ENCODE data around the gene SH3BP1.
"Not testable (repeated sequence)": the region's sequence is repeated elsewhere in the genome, so short reads cannot be mapped to it uniquely, and the experiment has no call there.

The SH3BP1 gene

GRCh38 chr22:37599153-37599552 is 40.3 kb upstream of the SH3BP1 start:
- H3K27me3 ChIP-seq (ENCODE audit: control insufficient read depth in 1 of 2, insufficient read depth in 1 of 2, low read length in 2 of 2): peaks cover 0 to 12% of the 10 kb centered on the region in 2 experiments
- H3K9me3 ChIP-seq (ENCODE audit: control insufficient read depth, low read length): no peaks in the 10 kb centered on the region
- H3K9ac ChIP-seq (ENCODE audit: low read length): no peak overlapping the region
- H3K4ac ChIP-seq (ENCODE audit: low read depth in 1 of 2, low read length in 2 of 2): no peak overlapping the region
- no peak overlapping the region for H2BK15ac ChIP-seq (ENCODE audit: low read depth, poor library complexity, severe bottlenecking)
- 93% methylated on average over 4 of the region's 4 CpGs for WGBS
- H3K18ac ChIP-seq (ENCODE audit: low read depth in 1 of 2, low read length in 2 of 2): no peak overlapping the region
- no peak overlapping the region for H2AFZ ChIP-seq (ENCODE audit: low read depth, low read length)
- peak overlapping the region; percentile 18 for H4K91ac ChIP-seq (ENCODE audit: low read length)
- H3K14ac ChIP-seq (ENCODE audit: low read length in 2 of 2): no peak overlapping the region
- H2AK5ac ChIP-seq (ENCODE audit: low read length, severe bottlenecking): no peak overlapping the region
- no peak overlapping the region for H2BK120ac ChIP-seq (ENCODE audit: low read depth, low read length)
- H2BK5ac ChIP-seq (ENCODE audit: low read depth, low read length, poor library complexity, severe bottlenecking): no peak overlapping the region
- H3K4me1 ChIP-seq (ENCODE audit: control insufficient read depth, insufficient read depth, low read depth, low read length): peaks cover 1% of the 10 kb centered on the region
- no peak overlapping the region for H3K23ac ChIP-seq (ENCODE audit: low read length in 2 of 2)
- DNase-seq: peak; percentile 35
- no peak overlapping the region for H2BK12ac ChIP-seq (ENCODE audit: low read length in 2 of 2)
- no peak overlapping the region for H3K4me3 ChIP-seq (ENCODE audit: insufficient read depth in 1 of 2, low read depth in 1 of 2, low read length in 2 of 2)
- H3K36me3 ChIP-seq (ENCODE audit: control insufficient read depth in 1 of 2, insufficient read depth in 2 of 2, low read depth in 1 of 2, low read length in 2 of 2): no peaks in the 10 kb centered on the region
- H3K27ac ChIP-seq (ENCODE audit: low read length, poor library complexity, severe bottlenecking): no peak overlapping the region
- no peaks in the 10 kb centered on the region for H3K79me1 ChIP-seq (replicated peaks; ENCODE audit: low read length, poor library complexity, severe bottlenecking)
- H4K8ac ChIP-seq (ENCODE audit: low read length): no peak overlapping the region
- H3K4me2 ChIP-seq (ENCODE audit: low read length, poor library complexity, severe bottlenecking): no peak overlapping the region

GRCh38 chr22:37601203-37601539 is 38.3 kb upstream of the SH3BP1 start:
- H3K23ac ChIP-seq (ENCODE audit: low read length in 2 of 2): no peak overlapping the region
- no peaks in the 10 kb centered on the region for H3K36me3 ChIP-seq (ENCODE audit: control insufficient read depth in 1 of 2, insufficient read depth in 2 of 2, low read depth in 1 of 2, low read length in 2 of 2)
- no peak overlapping the region for H2BK120ac ChIP-seq (ENCODE audit: low read depth, low read length)
- no peak overlapping the region for H2AFZ ChIP-seq (ENCODE audit: low read depth, low read length)
- no peak overlapping the region for H3K4me2 ChIP-seq (ENCODE audit: low read length, poor library complexity, severe bottlenecking)
- H3K27me3 ChIP-seq (ENCODE audit: control insufficient read depth in 1 of 2, insufficient read depth in 1 of 2, low read length in 2 of 2): peaks cover 10 to 20% of the 10 kb centered on the region in 2 experiments
- H2BK12ac ChIP-seq (ENCODE audit: low read length in 2 of 2): no peak overlapping the region
- H3K4me3 ChIP-seq (ENCODE audit: insufficient read depth in 1 of 2, low read depth in 1 of 2, low read length in 2 of 2): peak overlapping the region in 1 of 2 experiments; percentile 46
- no peak overlapping the region for H3K14ac ChIP-seq (ENCODE audit: low read length in 2 of 2)
- H3K27ac ChIP-seq (ENCODE audit: low read length, poor library complexity, severe bottlenecking): no peak overlapping the region
- no peak overlapping the region for H3K18ac ChIP-seq (ENCODE audit: low read depth in 1 of 2, low read length in 2 of 2)
- no peak overlapping the region for H2BK15ac ChIP-seq (ENCODE audit: low read depth, poor library complexity, severe bottlenecking)
- H3K9me3 ChIP-seq (ENCODE audit: control insufficient read depth, low read length): no peaks in the 10 kb centered on the region
- H4K8ac ChIP-seq (ENCODE audit: low read length): no peak overlapping the region
- H2BK5ac ChIP-seq (ENCODE audit: low read depth, low read length, poor library complexity, severe bottlenecking): no peak overlapping the region
- H3K4me1 ChIP-seq (ENCODE audit: control insufficient read depth, insufficient read depth, low read depth, low read length): peaks cover 1% of the 10 kb centered on the region
- no peaks in the 10 kb centered on the region for H3K79me1 ChIP-seq (replicated peaks; ENCODE audit: low read length, poor library complexity, severe bottlenecking)
- no peak overlapping the region for H3K4ac ChIP-seq (ENCODE audit: low read depth in 1 of 2, low read length in 2 of 2)
- no peak for DNase-seq
- H2AK5ac ChIP-seq (ENCODE audit: low read length, severe bottlenecking): no peak overlapping the region
- H3K9ac ChIP-seq (ENCODE audit: low read length): no peak overlapping the region
- WGBS: 94% methylated on average over 3 of the region's 4 CpGs
- no peak overlapping the region for H4K91ac ChIP-seq (ENCODE audit: low read length)

DNA sequence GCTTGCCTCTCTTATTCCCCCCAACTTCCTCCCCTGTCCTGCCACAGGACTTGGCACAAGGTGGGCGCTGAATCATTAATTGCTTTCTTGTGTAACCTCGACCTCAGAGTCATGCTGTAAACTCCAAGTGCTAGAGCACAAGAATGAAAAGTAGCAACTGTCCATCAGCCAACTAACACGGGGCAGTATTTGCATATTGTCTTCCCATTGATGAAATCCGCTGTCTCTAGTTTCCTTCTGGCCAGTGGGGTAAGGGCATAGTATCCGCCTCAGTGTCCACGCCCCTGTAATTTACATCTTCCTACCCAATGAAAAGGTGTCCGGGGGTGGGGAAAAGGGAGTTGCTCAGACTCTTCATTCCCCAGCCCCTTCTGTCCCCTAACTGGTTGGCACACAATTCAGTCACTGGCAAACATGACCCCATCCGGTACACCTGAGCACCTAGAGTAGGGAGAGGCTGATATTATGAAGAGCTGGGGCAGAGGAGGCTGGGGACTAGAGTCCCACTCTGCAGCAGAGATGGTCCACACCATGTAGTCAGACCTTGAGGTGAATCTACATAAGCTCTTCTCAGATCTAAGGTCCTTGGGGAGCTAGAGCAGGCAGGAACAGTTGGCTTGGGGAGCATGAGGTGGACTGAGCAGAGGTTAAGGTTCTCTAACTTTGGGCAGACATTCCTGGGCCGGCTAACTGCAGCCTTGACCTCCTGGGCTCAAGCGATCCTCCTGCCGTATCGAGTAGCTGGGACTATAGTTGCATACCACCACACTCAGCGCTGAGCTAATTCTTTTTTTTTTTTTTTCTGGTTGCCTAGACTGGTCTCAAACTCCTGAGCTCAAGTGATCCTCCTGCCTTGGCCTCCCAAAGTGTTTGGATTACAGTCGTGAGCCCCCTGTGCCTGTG is 37.7 kb upstream of the SH3BP1 start:
- H3K4me1 ChIP-seq (ENCODE audit: control insufficient read depth, insufficient read depth, low read depth, low read length): peaks cover 1% of the 10 kb centered on the region
- H3K27me3 ChIP-seq (ENCODE audit: control insufficient read depth in 1 of 2, insufficient read depth in 1 of 2, low read length in 2 of 2): peaks cover 10 to 20% of the 10 kb centered on the region in 2 experiments
- H3K4me2 ChIP-seq (ENCODE audit: low read length, poor library complexity, severe bottlenecking): no peak overlapping the region
- H2BK120ac ChIP-seq (ENCODE audit: low read depth, low read length): no peak overlapping the region
- H3K23ac ChIP-seq (ENCODE audit: low read length in 2 of 2): no peak overlapping the region
- peak overlapping the region in 1 of 2 experiments; percentile 46 for H3K4me3 ChIP-seq (ENCODE audit: insufficient read depth in 1 of 2, low read depth in 1 of 2, low read length in 2 of 2)
- H2AFZ ChIP-seq (ENCODE audit: low read depth, low read length): no peak overlapping the region
- H3K27ac ChIP-seq (ENCODE audit: low read length, poor library complexity, severe bottlenecking): no peak overlapping the region
- no peak overlapping the region for H4K8ac ChIP-seq (ENCODE audit: low read length)
- no peak overlapping the region for H3K18ac ChIP-seq (ENCODE audit: low read depth in 1 of 2, low read length in 2 of 2)
- no peak overlapping the region for H3K9ac ChIP-seq (ENCODE audit: low read length)
- H3K36me3 ChIP-seq (ENCODE audit: control insufficient read depth in 1 of 2, insufficient read depth in 2 of 2, low read depth in 1 of 2, low read length in 2 of 2): no peaks in the 10 kb centered on the region
- H4K91ac ChIP-seq (ENCODE audit: low read length): no peak overlapping the region
- no peak overlapping the region for H2BK5ac ChIP-seq (ENCODE audit: low read depth, low read length, poor library complexity, severe bottlenecking)
- no peak overlapping the region for H3K14ac ChIP-seq (ENCODE audit: low read length in 2 of 2)
- no peak overlapping the region for H2BK15ac ChIP-seq (ENCODE audit: low read depth, poor library complexity, severe bottlenecking)
- no peak overlapping the region for H2BK12ac ChIP-seq (ENCODE audit: low read length in 2 of 2)
- H3K4ac ChIP-seq (ENCODE audit: low read depth in 1 of 2, low read length in 2 of 2): no peak overlapping the region
- DNase-seq: peak; percentile 16
- no peaks in the 10 kb centered on the region for H3K79me1 ChIP-seq (replicated peaks; ENCODE audit: low read length, poor library complexity, severe bottlenecking)
- 72% methylated on average over 11 of the region's 14 CpGs for WGBS
- H2AK5ac ChIP-seq (ENCODE audit: low read length, severe bottlenecking): no peak overlapping the region
- H3K9me3 ChIP-seq (ENCODE audit: control insufficient read depth, low read length): no peaks in the 10 kb centered on the region

DNA sequence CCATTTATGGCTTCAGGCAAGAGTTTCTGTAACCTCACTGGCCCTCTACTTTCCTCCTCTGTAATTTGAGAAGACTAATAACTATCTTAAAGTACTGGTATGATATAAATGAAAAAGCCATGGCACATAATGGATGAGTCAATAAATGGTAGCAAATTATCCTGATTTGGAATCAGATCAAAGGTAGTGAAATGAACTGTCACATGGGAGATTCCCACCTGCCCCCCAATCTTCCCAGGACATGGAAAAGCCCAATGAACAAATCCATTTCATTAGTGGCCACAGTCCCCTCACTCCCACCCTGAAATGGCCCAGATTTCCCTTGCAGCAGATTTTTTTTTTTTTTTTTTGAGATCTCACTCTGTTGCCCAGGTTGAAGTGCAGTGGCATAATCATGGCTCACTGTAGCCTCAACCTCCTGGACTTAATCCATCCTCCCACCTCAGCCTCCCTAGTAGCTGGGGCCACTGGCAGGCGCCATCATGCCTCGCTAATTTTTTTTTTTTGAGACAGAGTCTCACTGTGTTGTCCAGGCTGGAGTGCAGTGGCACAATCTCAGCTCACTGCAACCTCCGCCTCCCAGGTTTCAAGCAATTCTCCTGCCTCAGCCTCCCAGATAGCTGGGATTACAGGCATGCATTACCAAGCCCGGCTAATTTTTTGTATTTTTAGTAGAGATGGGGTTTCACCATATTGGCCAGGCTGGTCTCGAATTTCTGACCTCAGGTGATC is 36.8 kb upstream of the SH3BP1 start:
- H4K8ac ChIP-seq (ENCODE audit: low read length); H3K4me2 ChIP-seq (ENCODE audit: low read length, poor library complexity, severe bottlenecking); H3K4me3 ChIP-seq (ENCODE audit: insufficient read depth in 1 of 2, low read depth in 1 of 2, low read length in 2 of 2); H2AK5ac ChIP-seq (ENCODE audit: low read length, severe bottlenecking); H3K14ac ChIP-seq (ENCODE audit: low read length in 2 of 2); H3K23ac ChIP-seq (ENCODE audit: low read length in 2 of 2); H3K9me3 ChIP-seq (ENCODE audit: control insufficient read depth, low read length); H3K27ac ChIP-seq (ENCODE audit: low read length, poor library complexity, severe bottlenecking); H2BK5ac ChIP-seq (ENCODE audit: low read depth, low read length, poor library complexity, severe bottlenecking); H3K79me1 ChIP-seq (replicated peaks; ENCODE audit: low read length, poor library complexity, severe bottlenecking); H2BK120ac ChIP-seq (ENCODE audit: low read depth, low read length); DNase-seq; H4K91ac ChIP-seq (ENCODE audit: low read length); H3K36me3 ChIP-seq (ENCODE audit: control insufficient read depth in 1 of 2, insufficient read depth in 2 of 2, low read depth in 1 of 2, low read length in 2 of 2); H2BK15ac ChIP-seq (ENCODE audit: low read depth, poor library complexity, severe bottlenecking); H2AFZ ChIP-seq (ENCODE audit: low read depth, low read length); H3K18ac ChIP-seq (ENCODE audit: low read depth in 1 of 2, low read length in 2 of 2); H3K4me1 ChIP-seq (ENCODE audit: control insufficient read depth, insufficient read depth, low read depth, low read length); H3K9ac ChIP-seq (ENCODE audit: low read length); H3K4ac ChIP-seq (ENCODE audit: low read depth in 1 of 2, low read length in 2 of 2); H2BK12ac ChIP-seq (ENCODE audit: low read length in 2 of 2): not testable (repeated sequence)
- WGBS: 76% methylated on average over 5 of the region's 5 CpGs
- H3K27me3 ChIP-seq (ENCODE audit: control insufficient read depth in 1 of 2, insufficient read depth in 1 of 2, low read length in 2 of 2): peaks cover 10 to 20% of the 10 kb centered on the region in 2 experiments
